HL-60 (cell line): Measurements from ENCODE around the gene CNTNAP2.
"Not testable (repeated sequence)": the region's sequence is repeated elsewhere in the genome, so short reads cannot be mapped to it uniquely, and the experiment has no call there.

Experiments
- DNase-seq, 2 experiments: peaks; one replicate each; pipeline ENCODE4 v3.0.0-alpha.2; 2010 to 2020; ENCODE audit warnings: low read depth in 1 of 2, low spot score in 1 of 2
- H3K27ac ChIP-seq: fragments of 250-450 bp; sonication (Bioruptor Pico); replicated peaks from 2 replicates; pipeline ENCODE4 v1.5.1; 2020; ENCODE audit warnings: mild to moderate bottlenecking, moderate library complexity
- H3K27me3 ChIP-seq: fragments of 250-450 bp; sonication (Bioruptor Pico); 2 replicates; pipeline ENCODE4 v1.5.1; 2021; ENCODE audit warnings: mild to moderate bottlenecking, moderate library complexity; ENCODE audit not compliant: insufficient read depth, poor library complexity, severe bottlenecking
- H3K4me3 ChIP-seq: replicated peaks from 2 replicates; pipeline ENCODE4 v1.5.1; 2011; ENCODE audit warnings: mild to moderate bottlenecking, control low read depth, low read length; ENCODE audit not compliant: insufficient read depth
- CTCF ChIP-seq: IDR thresholded peaks from one replicate; pipeline ENCODE4 v1.5.1; 2011; ENCODE audit warnings: low read length, control low read depth, inconsistent platforms; ENCODE audit not compliant: insufficient read depth
- GABPA ChIP-seq: IDR thresholded peaks from 2 replicates; pipeline ENCODE4 v1.6.1; 2012; ENCODE audit warnings: low read depth
- POLR2AphosphoS5 ChIP-seq: IDR thresholded peaks from 2 replicates; pipeline ENCODE4 v1.6.1; 2012; ENCODE audit warnings: low read depth
- REST ChIP-seq: IDR thresholded peaks from 2 replicates; pipeline ENCODE4 v1.6.1; 2012; ENCODE audit warnings: low read depth; ENCODE audit not compliant: insufficient replicate concordance
- SPI1 ChIP-seq: IDR thresholded peaks from 2 replicates; pipeline ENCODE4 v1.6.1; 2012; ENCODE audit warnings: low read depth, mild to moderate bottlenecking, borderline replicate concordance

Gene CNTNAP2

GRCh38 chr7:148461392-148462179, 2345.0 kb downstream of the CNTNAP2 start:
- TF ChIP-seq CTCF (no peak), GABPA (no peak), POLR2AphosphoS5 (no peak), REST (no peak)
- DNase-seq = no peak
- Histone ChIP-seq H3K27me3 (no peaks in the 10 kb centered on the region), H3K27ac (no peak overlapping the region), H3K4me3 (no peak overlapping the region)

- not testable (repeated sequence) for H3K27me3 ChIP-seq, DNase-seq, H3K27ac ChIP-seq, H3K4me3 ChIP-seq
Measured at GRCh38 chr7:148462774-148463173, 2346.2 kb downstream of the CNTNAP2 start.

- Histone ChIP-seq H3K27ac (no peak overlapping the region), H3K27me3 (no peaks in the 10 kb centered on the region), H3K4me3 (no peak overlapping the region)
- no peak for DNase-seq
- TF ChIP-seq SPI1 (no peak), CTCF (no peak), POLR2AphosphoS5 (no peak), REST (no peak), GABPA (no peak)
Measured at GRCh38 chr7:148463210-148463609, 2346.6 kb downstream of the CNTNAP2 start.

- no peaks in the 10 kb centered on the region for H3K27me3 ChIP-seq
- no peak for DNase-seq
- TF ChIP-seq REST (no peak), POLR2AphosphoS5 (no peak)
Measured at GRCh38 chr7:148464947-148465346, 2348.3 kb downstream of the CNTNAP2 start.

GRCh38 chr7:148465441-148465840, 2348.8 kb downstream of the CNTNAP2 start:
- DNase-seq, H3K4me3 ChIP-seq, H3K27ac ChIP-seq, H3K27me3 ChIP-seq: not testable (repeated sequence)

More at GRCh38 chr7:148464947-148465346, 2348.3 kb downstream of the CNTNAP2 start:
- H3K4me3 ChIP-seq = no peak overlapping the region
- no peak overlapping the region for H3K27ac ChIP-seq
